Measurements from ENCODE around the gene OMP.
A peak's percentile ranks its signal among the peaks of the same experiment; 100 is the strongest.
"Not testable (repeated sequence)": the region's sequence is repeated elsewhere in the genome, so short reads cannot be mapped to it uniquely, and the experiment has no call there.

Gene OMP

DNA sequence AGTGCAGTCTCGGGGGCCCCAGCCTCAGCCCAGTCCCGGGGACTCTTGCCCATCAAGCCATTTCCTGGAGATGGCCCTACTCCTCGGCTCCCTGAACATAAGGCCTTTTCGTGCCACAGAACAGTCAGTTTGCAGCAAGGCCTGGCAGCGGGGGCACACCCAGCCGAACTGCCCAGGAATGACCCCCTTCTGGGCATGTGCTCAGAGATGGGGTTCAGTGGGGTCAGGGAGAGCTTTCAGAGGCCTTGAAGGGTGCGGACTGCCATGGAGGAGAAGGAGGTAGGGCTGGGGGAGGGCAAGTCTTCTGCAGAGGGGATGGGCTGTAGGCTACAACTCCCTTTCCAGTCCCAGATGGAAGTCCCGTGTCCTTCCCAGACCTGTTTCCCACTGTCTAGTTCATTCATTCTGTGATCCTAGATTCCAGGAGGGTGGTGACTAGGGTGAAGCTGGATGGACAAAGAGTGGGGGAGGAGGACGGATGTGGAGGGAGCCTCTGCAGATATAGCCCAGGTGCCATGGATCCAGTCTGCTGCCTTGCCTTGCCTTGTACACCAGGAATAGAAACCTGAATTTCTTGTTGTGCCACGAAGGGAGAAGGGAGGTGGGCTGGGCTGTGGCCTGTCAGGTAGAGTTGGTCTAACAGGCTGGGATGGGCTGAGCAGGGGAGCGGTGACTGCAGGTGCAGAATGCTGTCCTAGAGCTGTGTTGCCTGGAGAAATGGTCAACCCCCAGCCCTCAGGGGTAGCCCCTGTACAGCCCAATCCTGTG is 14.2 kb upstream of the OMP start:
- no peak for DNase-seq

DNA sequence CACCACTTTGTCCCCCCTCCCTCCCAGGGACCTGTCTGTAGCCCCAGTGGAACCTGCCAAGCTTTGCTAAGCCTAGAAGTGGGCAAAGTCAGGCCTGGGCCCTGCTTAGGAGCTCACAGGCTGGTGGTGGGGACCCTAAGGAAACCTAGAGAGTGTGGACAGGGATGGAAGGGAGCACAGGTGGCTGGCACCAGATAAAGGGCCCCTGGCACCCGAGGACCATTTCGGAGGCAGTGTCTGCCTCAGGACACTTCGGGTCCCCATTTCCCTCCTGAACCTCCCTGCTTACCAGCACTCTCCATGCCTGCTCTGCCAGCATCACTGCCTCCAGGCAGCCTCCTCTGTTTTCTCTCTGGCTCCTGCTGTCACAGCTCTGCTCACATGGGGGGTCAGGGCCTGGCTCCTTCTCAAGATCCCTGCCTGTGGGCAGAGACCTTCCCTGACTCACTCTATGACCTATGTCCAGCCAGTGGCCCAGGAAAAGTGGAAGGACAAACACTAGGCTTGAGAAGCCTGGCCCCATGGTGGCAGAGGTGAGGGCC is 13.6 kb upstream of the OMP start:
- no peak for DNase-seq

DNA sequence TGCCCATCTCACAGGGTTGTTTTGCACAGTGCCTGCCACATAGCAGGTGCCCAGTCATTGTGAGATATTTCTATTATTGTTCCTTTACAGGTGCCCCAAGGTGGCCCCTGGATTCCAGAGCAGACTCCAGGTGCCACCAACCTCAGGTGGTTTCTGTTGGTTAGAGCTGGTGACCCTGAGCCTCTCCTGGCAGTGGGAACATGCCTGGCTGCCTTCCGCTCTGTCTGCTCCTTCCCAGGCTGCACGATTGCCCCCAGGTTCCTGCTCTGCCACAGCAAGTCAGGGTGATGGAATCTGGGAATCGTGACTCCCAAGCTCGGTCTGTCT is 12.6 kb upstream of the OMP start:
- DNase-seq = no peak

DNA sequence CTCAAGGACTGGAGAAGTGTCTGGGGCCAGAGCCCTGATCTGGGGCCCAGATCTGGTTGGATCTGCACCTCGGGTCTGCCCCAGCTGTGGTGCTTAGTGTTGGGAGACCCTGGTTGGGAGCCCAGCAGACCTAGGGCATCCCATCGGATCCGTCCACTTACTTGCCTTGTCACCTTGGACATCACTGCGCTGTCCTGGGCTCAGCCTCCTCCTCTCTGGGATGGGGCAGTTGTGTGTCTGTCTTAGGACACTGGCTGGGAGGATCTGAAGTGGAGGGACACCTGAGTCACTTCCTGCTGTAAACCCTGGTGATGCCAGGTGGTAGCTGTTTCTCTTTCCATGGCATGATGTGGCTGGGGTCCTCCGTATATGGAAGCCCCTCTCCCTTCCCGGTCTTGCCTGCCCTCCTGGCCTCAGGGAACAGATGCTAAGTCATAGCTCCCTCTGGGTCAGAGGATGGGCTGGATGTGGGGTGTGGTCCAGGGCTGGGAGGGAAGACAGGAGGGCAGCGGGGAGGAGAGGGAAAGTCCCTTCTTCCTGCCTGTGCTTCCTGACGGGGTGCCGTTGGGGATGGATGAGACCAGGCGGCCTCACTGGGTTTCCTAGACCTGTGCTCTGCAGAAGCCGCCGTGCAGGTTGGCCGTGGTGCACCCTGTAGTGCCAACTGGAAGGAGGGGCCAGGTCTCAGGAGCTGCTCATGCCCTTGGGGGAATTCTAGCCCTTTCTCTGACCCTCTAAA is 12.1 kb upstream of the OMP start:
- no peak for DNase-seq

GRCh38 chr11:77091146-77091940 is 11.3 kb upstream of the OMP start:
- DNase-seq = peak; percentile 66 to 76

DNA sequence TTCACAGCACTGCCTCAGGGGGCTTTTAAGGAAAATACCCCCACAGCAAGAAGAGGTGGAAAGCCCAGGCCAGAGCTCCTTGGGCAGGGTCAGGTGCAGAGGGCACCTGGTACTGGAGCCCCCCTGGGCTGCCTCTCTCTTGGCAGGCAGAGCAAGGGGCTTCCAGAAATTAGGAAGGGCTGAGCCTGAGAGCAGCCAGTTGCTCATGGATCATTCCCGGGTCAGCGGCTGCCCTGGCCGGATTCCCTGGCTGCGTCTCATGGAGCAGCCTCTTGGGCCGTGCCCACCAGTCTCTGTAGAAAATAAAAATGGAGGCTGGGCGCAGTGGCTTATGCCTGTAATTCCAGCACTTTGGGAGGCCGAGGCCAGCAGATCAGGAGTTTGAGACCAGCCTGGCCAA is 10.3 kb upstream of the OMP start:
- DNase-seq = no peak

GRCh38 chr11:77093056-77093891 is 9.4 kb upstream of the OMP start:
- DNase-seq = no peak

- DNase-seq = no peak
These were observed 8.4 kb upstream of the OMP start for GRCh38 chr11:77093987-77094840.

- no peak for DNase-seq
These were observed 7.7 kb upstream of the OMP start for GRCh38 chr11:77094841-77095365.

GRCh38 chr11:77095551-77096490 is 6.8 kb upstream of the OMP start:
- no peak for DNase-seq

DNA sequence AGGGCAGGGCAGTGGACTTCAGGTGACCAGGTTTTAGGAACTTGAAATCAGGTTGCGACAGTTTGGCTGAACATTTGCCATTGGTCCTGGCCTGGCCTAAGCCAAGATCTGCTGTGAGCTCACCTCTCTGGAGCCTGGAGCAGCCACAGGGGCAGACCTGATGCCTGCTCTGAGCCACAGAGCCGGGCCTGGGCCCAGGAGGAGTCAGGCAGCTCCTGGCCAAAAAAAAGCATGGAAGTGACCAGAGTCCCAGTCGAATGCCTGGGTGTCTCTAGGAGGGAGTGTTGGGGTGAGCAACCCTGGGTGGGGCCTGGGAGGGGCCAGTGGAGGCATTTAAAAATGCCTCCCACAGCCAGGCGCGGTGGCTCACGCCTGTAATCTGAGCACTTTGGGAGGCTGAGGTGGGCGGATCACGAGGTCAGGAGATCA is 6.0 kb upstream of the OMP start:
- DNase-seq = no peak

DNA sequence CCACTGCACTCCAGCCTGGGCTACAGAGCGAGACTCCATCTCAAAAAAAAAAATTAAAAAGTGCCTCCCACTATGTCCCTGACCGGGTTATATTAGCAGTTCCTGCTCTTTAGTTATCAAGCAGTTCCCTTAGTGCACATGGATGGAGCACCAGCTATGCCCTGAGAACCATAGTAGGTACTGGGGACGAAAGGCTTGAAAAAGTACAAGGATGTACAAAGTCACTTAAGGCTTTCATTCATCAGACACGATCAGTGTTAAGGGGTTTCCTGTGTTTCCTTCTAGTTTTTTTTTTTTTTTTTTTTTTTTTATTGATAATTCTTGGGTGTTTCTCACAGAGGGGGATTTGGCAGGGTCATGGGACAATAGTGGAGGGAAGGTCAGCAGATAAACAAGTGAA is 5.5 kb upstream of the OMP start:
- DNase-seq = not testable (repeated sequence)

GRCh38 chr11:77100166-77101042 is 2.2 kb upstream of the OMP start:
- DNase-seq = no peak

- no peak for DNase-seq
These were observed 1.6 kb upstream of the OMP start for GRCh38 chr11:77101043-77101537.

GRCh38 chr11:77103319-77103718 is 679 bp downstream of the OMP start:
- no peak for DNase-seq

GRCh38 chr11:77104727-77105126 is 2.1 kb downstream of the OMP start:
- no peak for DNase-seq

DNA sequence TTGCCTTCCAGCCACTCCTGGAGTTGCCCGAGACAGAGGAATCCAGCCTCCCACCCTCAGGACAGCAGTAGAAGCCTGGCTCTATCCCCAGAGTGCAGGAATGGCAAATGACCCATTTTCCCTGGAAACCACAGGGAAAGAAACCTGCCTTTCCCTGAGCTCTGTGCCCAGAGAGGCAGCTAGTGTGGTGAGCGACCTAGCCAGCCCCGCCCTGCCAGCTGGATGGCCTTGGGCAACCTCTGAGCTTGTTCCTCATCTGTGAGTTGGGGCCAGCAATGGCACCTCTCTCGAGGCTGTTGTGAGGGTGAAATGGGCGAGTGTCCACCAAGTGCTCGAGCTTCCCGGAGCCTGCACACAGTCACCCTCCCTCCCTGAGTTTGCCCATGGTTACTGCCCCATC is 3.7 kb downstream of the OMP start:
- DNase-seq = no peak

GRCh38 chr11:77106759-77107158 is 4.1 kb downstream of the OMP start:
- DNase-seq = no peak

DNA sequence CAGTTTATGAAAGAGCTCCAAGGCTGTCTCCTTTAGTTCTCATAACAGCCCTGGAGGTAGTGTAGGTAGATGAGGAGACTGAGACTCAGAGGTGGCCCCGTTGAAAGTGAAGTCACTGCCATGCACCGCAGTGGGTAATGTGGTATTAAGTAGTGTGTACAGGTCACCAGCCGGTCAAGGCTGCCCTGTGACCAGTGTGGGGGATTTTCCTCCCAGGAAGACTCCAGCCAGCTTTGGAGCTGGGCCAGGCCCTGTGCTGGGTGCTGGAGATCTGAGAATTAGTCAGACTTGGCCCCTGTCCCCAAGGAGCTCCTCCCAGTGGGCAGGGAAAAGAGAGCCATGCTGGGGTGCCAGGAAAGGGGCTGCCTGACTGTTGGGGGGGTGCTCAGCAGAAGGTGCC is 5.3 kb downstream of the OMP start:
- no peak for DNase-seq
